Keratinocyte (primary cell): ENCODE measurements around the gene SPTAN1. TPM values are rescaled to one million over a fixed set of nuclear protein-coding genes. Genes with fewer than 3 reads are reported as not detected.

Experiments used
- DNase-seq: peaks from one replicate; pipeline ENCODE4 v3.0.0-alpha.2; 2011; ENCODE audit warnings: low read depth, missing footprints, low spot score
- FAIRE-seq: peaks from 2 replicates; lab custom pipeline; 2011; peaks lifted over from hg19 to GRCh38; lab: Jason Lieb, UNC
- H2AFZ ChIP-seq: 2 replicates; pipeline ENCODE4 v1.6.0; 2012; ENCODE audit warnings: low read length, control low read depth, inconsistent platforms; ENCODE audit not compliant: control insufficient read depth
- H3K27ac ChIP-seq: 2 replicates; pipeline ENCODE4 v1.5.1; 2011; ENCODE audit warnings: low read length; ENCODE audit not compliant: control insufficient read depth, insufficient read depth
- H3K27me3 ChIP-seq: 3 replicates; pipeline ENCODE4 v1.6.0; 2011; ENCODE audit warnings: low read length; ENCODE audit not compliant: control insufficient read depth, insufficient read depth; ENCODE audit errors: extremely low read depth
- H3K36me3 ChIP-seq, 2 experiments: 2 replicates in 1 of 2; 3 replicates in 1 of 2; pipeline ENCODE4 v1.5.1; 2011; ENCODE audit warnings: low read length in 2 of 2, mild to moderate bottlenecking in 1 of 2; ENCODE audit not compliant: control insufficient read depth in 2 of 2, insufficient read depth in 2 of 2; ENCODE audit errors: extremely low read depth in 1 of 2
- H3K4me1 ChIP-seq: 3 replicates; pipeline ENCODE4 v1.5.1; 2011; ENCODE audit warnings: low read length; ENCODE audit not compliant: control insufficient read depth, insufficient read depth; ENCODE audit errors: extremely low read depth
- H3K4me2 ChIP-seq: 3 replicates; pipeline ENCODE4 v1.6.0; 2011; ENCODE audit warnings: low read depth, low read length; ENCODE audit not compliant: control insufficient read depth, insufficient read depth; ENCODE audit errors: extremely low read depth
- H3K4me3 ChIP-seq, 3 experiments: fragments of 200-600 bp in 1 of 3; sonication (generic) in 1 of 3; 2 replicates in 2 of 3; 3 replicates in 1 of 3; pipeline ENCODE4 v1.5.1; 2011 to 2016; ENCODE audit warnings: low read length in 3 of 3, mild to moderate bottlenecking in 3 of 3, control low read depth in 2 of 3, inconsistent platforms in 1 of 3, low read depth in 1 of 3, mixed read lengths in 1 of 3, mixed run types in 1 of 3, moderate library complexity in 1 of 3; ENCODE audit not compliant: control insufficient read depth in 2 of 3, insufficient read depth in 2 of 3; ENCODE audit errors: extremely low read depth in 1 of 3
- H3K79me2 ChIP-seq: 2 replicates; pipeline ENCODE4 v1.6.0; 2012; ENCODE audit warnings: low read length; ENCODE audit not compliant: control insufficient read depth, insufficient read depth
- H3K9ac ChIP-seq: 3 replicates; pipeline ENCODE4 v1.6.0; 2011; ENCODE audit warnings: low read length; ENCODE audit not compliant: control insufficient read depth, insufficient read depth; ENCODE audit errors: extremely low read depth
- H3K9me1 ChIP-seq: 3 replicates; pipeline ENCODE4 v1.6.0; 2011; ENCODE audit warnings: low read length; ENCODE audit not compliant: control insufficient read depth, insufficient read depth; ENCODE audit errors: extremely low read depth
- H3K9me3 ChIP-seq: 2 replicates; pipeline ENCODE4 v1.5.1; 2012; ENCODE audit warnings: low read depth, low read length; ENCODE audit not compliant: control insufficient read depth
- H4K20me1 ChIP-seq: 3 replicates; pipeline ENCODE4 v1.6.0; 2011; ENCODE audit warnings: low read length; ENCODE audit not compliant: control insufficient read depth, insufficient read depth; ENCODE audit errors: extremely low read depth
- EZH2 ChIP-seq: IDR thresholded peaks from one replicate; pipeline ENCODE4 v1.6.1; 2012; ENCODE audit warnings: inconsistent platforms, mild to moderate bottlenecking, low read length, moderate library complexity
- dilution Hi-C: fragments of 300-500 bp; cut with MboI; formaldehyde crosslinking; loops from one replicate; pipeline ENCODE4 v1.7.0; 2020; ENCODE audit warnings: low sequenced_read_pairs; ENCODE audit not compliant: extremely low pct_ligation_motif_present
- polyA plus RNA-seq, 5 experiments: library from polyadenylated mRNA; depleted of rRNA in 3 of 5; stranded (reverse) in 3 of 5; stranded (forward) in 1 of 5; unstranded in 1 of 5; fragments of >200 nt; gene quantifications; 1 replicate in 1 of 5; 2 replicates in 3 of 5; 3 replicates in 1 of 5; pipeline versions ENCODE4 v1.2.1 to v1.2.3, GENCODE V29; 2011 to 2012; ENCODE audit warnings: missing spikeins in 2 of 5, low read depth in 1 of 5, low replicate concordance in 1 of 5
- TF ChIP-seq, protein P1 (sequence below), 3 experiments: IDR thresholded peaks in 1 of 3; conservative IDR thresholded peaks in 1 of 3; optimal IDR thresholded peaks in 1 of 3; 2 replicates in 2 of 3; 3 replicates in 1 of 3; pipeline versions ENCODE3 to v1.5.1; 2011; ENCODE audit warnings: low read length in 3 of 3, mild to moderate bottlenecking in 3 of 3, moderate library complexity in 2 of 3, control low read depth in 1 of 3, inconsistent platforms in 1 of 3; ENCODE audit not compliant: insufficient read depth in 2 of 3; ENCODE audit errors: extremely low read depth in 1 of 3

Gene SPTAN1
- polyA plus RNA-seq, 1 donor (not counting 4 experiments of a cell fraction or from before 2014, with no cell fraction given), result 98.7 TPM

DNA sequence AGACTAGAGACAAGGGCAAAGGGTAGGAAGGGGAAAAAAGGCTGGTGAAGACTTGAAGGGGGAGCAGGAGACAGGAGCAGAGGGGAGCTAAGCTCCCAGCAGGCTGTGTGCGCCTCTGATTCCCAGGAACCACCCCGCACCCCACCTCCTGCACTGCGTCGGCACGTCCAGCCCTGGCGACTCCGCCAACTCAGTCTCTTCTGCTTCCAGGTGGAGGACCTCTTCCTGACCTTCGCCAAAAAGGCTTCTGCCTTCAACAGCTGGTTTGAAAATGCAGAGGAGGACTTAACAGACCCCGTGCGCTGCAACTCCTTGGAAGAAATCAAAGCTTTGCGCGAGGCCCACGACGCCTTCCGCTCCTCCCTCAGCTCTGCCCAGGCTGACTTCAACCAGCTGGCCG, 73.8 kb downstream of the SPTAN1 start:
- Histone ChIP-seq H3K9me1 (no peaks in the 10 kb centered on the region), H3K4me1 (no peaks in the 10 kb centered on the region), H4K20me1 (peaks cover 4% of the 10 kb centered on the region), H3K4me3 (no peak overlapping the region), H2AFZ (no peak overlapping the region), H3K9ac (no peak overlapping the region), H3K79me2 (no peaks in the 10 kb centered on the region), H3K9me3 (no peaks in the 10 kb centered on the region), H3K4me2 (no peak overlapping the region), H3K36me3 (peaks cover 57 to 58% of the 10 kb centered on the region in 2 experiments), H3K27ac (no peak overlapping the region), H3K27me3 (no peaks in the 10 kb centered on the region)
- DNase-seq (no peak), FAIRE-seq (no peak)
- dilution Hi-C loops, result no loop called here
- TF ChIP-seq, protein P1, sequence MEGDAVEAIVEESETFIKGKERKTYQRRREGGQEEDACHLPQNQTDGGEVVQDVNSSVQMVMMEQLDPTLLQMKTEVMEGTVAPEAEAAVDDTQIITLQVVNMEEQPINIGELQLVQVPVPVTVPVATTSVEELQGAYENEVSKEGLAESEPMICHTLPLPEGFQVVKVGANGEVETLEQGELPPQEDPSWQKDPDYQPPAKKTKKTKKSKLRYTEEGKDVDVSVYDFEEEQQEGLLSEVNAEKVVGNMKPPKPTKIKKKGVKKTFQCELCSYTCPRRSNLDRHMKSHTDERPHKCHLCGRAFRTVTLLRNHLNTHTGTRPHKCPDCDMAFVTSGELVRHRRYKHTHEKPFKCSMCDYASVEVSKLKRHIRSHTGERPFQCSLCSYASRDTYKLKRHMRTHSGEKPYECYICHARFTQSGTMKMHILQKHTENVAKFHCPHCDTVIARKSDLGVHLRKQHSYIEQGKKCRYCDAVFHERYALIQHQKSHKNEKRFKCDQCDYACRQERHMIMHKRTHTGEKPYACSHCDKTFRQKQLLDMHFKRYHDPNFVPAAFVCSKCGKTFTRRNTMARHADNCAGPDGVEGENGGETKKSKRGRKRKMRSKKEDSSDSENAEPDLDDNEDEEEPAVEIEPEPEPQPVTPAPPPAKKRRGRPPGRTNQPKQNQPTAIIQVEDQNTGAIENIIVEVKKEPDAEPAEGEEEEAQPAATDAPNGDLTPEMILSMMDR (optimal IDR thresholded peaks at IDR 0.05 in 1 of 3, IDR thresholded peaks at IDR 0.05 in 1 of 3, conservative IDR thresholded peaks at IDR 0.05 in 1 of 3; ENCODE audit: extremely low read depth in 1 of 3, insufficient read depth in 2 of 3, low read length in 3 of 3), result no peak
- no peak for TF ChIP-seq EZH2

DNA sequence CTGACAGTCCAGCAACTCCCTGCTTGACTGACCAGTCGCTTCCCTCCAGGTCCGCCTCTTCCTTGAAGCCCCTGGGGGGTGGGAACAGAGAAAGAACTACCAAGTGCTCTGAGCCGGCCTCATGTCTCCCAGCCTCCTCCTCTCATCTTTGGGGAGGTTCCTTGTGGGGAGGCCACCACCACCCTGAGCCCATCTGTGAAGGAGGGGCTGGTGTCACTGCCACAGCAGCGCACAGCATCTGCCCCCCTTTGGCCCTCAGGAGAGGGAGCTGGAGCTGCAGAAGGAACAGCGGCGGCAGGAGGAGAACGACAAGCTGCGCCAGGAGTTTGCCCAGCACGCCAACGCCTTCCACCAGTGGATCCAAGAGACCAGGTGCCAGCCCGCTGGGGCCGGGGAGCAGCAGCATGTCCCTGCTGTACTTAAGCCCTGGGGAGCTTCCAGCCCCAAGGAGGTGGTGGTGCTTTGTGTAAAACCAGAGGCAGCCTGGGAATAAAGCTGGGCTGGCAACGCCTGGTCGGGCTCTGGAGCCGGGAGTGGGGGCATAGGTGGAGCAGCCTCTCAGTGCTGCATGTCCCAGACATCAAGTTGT, 74.8 kb downstream of the SPTAN1 start:
- no peak for TF ChIP-seq EZH2
- TF ChIP-seq, protein P1 (optimal IDR thresholded peaks at IDR 0.05 in 1 of 3, IDR thresholded peaks at IDR 0.05 in 1 of 3, conservative IDR thresholded peaks at IDR 0.05 in 1 of 3; ENCODE audit: extremely low read depth in 1 of 3, insufficient read depth in 2 of 3, low read length in 3 of 3), result no peak
- no peak overlapping the region for H3K9ac ChIP-seq
- no peaks in the 10 kb centered on the region for H3K27me3 ChIP-seq
- no peak overlapping the region for H3K4me2 ChIP-seq
- no peak overlapping the region for H2AFZ ChIP-seq
- DNase-seq (no peak), FAIRE-seq (no peak)
- no peaks in the 10 kb centered on the region for H3K9me1 ChIP-seq
- H3K79me2 ChIP-seq, result no peaks in the 10 kb centered on the region
- H3K4me3 ChIP-seq, result no peak overlapping the region
- H3K4me1 ChIP-seq, result no peaks in the 10 kb centered on the region
- H3K9me3 ChIP-seq, result no peaks in the 10 kb centered on the region
- no peak overlapping the region for H3K27ac ChIP-seq
- H3K36me3 ChIP-seq, result peaks cover 52 to 55% of the 10 kb centered on the region in 2 experiments
- peaks cover 4% of the 10 kb centered on the region for H4K20me1 ChIP-seq
- dilution Hi-C loops, result no loop called here
